Cardiac muscle cell (in vitro differentiated cells and primary cell): Measurements from ENCODE around the gene FAM184B. TPM values are rescaled to one million over a fixed set of nuclear protein-coding genes. Genes with fewer than 3 reads are reported as not detected.

Experiments used
- DNase-seq, 2 donors: peaks; one replicate each; pipeline versions ENCODE4 v3.0.0 to v3.0.0-alpha.2; 2010 to 2017; ENCODE audit warnings: low read depth in 1 of 2, low spot score in 1 of 2
- H3K27ac ChIP-seq: fragments of 200-600 bp; sonication (generic); 2 replicates; pipeline ENCODE4 v1.5.1; 2016
- H3K27me3 ChIP-seq: fragments of 200-600 bp; sonication (generic); 2 replicates; pipeline ENCODE4 v1.6.0; 2016; ENCODE audit warnings: control low read depth
- H3K36me3 ChIP-seq: fragments of 200-600 bp; sonication (generic); 2 replicates; pipeline ENCODE4 v1.5.1; 2016; ENCODE audit warnings: control low read depth
- H3K4me1 ChIP-seq: fragments of 200-600 bp; sonication (generic); 2 replicates; pipeline ENCODE4 v1.8.1; 2017; ENCODE audit warnings: low read depth, mild to moderate bottlenecking, mixed run types
- H3K4me3 ChIP-seq: fragments of 200-600 bp; sonication (generic); 2 replicates; pipeline ENCODE4 v1.5.1; 2016; ENCODE audit warnings: mild to moderate bottlenecking
- H3K9me3 ChIP-seq: fragments of 200-600 bp; sonication (generic); 2 replicates; pipeline ENCODE4 v1.5.1; 2017; ENCODE audit warnings: low read depth, mild to moderate bottlenecking, control low read depth
- polyA plus RNA-seq: library from polyadenylated mRNA; unstranded; fragments of >200 nt; fragmentation: Nextera tagmentation; extraction: Ambion mirVana; gene quantifications from 2 replicates; pipeline ENCODE4 v1.2.1, GENCODE V29; 2016
- total RNA-seq: library from RNA; depleted of rRNA; stranded (reverse); fragments of >200 nt; gene quantifications from 2 replicates; pipeline ENCODE4 v1.2.3, GENCODE V29; 2016
- TF ChIP-seq, protein P1 (sequence below): IDR thresholded peaks from 2 replicates; pipeline ENCODE4 v1.5.1; 2012; ENCODE audit warnings: low read depth, mild to moderate bottlenecking, low read length

FAM184B gene
- total and polyA plus RNA-seq, 2 experiments from 2014 or later = not detected

DNA sequence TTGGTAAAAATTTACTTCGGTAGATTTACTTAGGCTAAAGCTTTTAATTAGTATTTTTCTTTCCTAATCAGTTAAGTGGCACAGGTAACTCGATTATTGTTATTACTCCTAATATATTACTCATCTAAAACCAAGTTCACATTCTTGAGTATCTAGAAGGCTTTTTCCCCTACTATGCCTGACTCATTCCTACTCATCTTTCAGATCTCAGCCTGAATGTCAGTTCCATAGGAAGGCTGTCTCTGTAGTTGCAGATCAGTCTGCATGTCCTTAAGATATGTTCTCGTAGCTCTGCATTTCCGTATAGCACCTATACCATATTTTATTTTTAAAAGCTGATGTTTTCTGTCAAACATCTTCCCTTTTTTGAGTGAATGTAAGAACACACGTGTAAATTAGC is 5.9 kb upstream of the FAM184B start:
- Histone ChIP-seq H3K4me1 (no peaks in the 10 kb centered on the region), H3K27ac (no peak overlapping the region), H3K4me3 (no peak overlapping the region), H3K9me3 (no peaks in the 10 kb centered on the region), H3K36me3 (no peaks in the 10 kb centered on the region), H3K27me3 (peaks cover 19% of the 10 kb centered on the region)
- DNase-seq = no peak
- TF ChIP-seq, protein P1, sequence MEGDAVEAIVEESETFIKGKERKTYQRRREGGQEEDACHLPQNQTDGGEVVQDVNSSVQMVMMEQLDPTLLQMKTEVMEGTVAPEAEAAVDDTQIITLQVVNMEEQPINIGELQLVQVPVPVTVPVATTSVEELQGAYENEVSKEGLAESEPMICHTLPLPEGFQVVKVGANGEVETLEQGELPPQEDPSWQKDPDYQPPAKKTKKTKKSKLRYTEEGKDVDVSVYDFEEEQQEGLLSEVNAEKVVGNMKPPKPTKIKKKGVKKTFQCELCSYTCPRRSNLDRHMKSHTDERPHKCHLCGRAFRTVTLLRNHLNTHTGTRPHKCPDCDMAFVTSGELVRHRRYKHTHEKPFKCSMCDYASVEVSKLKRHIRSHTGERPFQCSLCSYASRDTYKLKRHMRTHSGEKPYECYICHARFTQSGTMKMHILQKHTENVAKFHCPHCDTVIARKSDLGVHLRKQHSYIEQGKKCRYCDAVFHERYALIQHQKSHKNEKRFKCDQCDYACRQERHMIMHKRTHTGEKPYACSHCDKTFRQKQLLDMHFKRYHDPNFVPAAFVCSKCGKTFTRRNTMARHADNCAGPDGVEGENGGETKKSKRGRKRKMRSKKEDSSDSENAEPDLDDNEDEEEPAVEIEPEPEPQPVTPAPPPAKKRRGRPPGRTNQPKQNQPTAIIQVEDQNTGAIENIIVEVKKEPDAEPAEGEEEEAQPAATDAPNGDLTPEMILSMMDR = no peak

DNA sequence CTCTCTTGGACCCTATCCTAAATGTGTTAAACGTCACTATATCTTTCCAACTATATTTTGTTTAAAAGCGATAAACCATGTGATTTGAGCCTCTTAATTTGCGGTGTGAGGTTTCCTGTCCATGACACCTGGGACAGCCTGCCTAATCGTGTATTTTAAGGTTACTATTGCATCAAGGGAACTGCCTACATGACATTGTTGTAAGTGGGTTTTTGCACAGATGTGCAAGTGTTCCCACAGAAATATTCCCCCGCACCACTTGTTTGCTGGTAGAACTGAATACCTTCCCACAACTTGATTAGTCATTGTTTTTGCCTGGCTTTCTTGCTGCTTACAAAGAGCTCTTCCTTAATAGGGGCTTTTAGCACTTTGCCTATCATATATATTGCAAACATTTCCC is 5.1 kb upstream of the FAM184B start:
- Histone ChIP-seq H3K4me1 (no peaks in the 10 kb centered on the region), H3K36me3 (no peaks in the 10 kb centered on the region), H3K27me3 (peaks cover 27% of the 10 kb centered on the region), H3K27ac (no peak overlapping the region), H3K9me3 (no peaks in the 10 kb centered on the region), H3K4me3 (no peak overlapping the region)
- TF ChIP-seq, protein P1 = no peak
- DNase-seq = no peak

DNA sequence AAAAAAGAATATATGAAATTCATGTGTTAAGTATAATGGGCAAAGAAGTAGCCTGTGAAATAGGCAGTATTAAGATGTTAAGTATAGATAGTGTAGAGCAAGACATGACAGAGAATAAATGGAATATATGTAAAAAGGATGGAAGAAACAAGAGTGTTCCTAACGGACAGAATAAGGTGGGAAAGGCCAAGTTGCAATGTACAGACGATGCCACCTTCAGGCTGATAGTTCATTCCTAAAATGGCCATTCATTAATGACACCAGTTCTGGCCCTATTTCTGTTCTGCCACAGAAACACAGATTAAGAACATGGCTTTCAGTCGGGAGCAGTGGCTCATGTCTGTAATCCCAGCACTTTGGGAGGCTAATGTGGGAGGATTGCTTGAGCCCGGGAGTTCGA is 4.4 kb upstream of the FAM184B start:
- Histone ChIP-seq H3K36me3 (no peaks in the 10 kb centered on the region), H3K4me3 (no peak overlapping the region), H3K27ac (no peak overlapping the region), H3K4me1 (no peaks in the 10 kb centered on the region), H3K9me3 (no peaks in the 10 kb centered on the region), H3K27me3 (peaks cover 34% of the 10 kb centered on the region)
- DNase-seq = no peak
- TF ChIP-seq, protein P1 = no peak

DNA sequence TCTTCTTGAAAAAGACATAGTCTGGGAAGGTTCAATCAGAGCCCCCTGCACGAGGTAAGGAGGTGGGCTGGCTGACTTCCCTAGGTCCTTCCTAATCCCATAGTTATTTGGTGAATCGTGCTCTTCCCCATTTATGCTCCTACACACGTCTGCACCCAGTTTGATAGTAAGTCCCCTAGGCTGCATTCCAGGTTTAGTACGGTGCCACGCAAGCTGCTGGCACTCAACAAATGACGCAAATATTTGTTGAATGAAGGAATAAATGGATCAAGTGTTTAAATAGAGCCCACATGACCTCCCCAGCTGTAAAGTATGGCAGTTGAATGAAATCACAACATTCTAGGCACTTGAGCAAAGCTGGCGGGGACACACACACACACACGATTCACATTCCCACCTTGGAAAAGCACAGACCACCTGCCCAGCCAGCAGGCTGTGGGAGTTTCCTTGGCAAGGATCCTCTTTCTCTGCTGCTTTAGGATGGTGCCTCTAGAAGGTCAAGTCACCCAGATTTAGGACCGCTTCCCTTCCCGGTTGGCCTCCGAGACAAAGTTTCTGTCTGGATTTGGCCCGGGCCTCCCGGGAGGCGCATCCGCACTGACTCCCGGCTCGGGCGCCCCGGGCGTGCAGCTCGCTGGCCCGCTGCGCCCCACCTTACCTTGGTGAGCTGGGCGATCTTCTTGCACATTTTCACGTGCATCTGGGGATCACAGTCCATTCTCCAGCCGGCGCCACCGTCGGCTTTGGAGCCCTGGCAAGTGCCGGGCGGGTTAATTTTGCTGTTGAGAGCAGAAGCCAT is 721 bp downstream of the FAM184B start:
- Histone ChIP-seq H3K27me3 (peaks cover 66% of the 10 kb centered on the region), H3K4me3 (peak overlapping the region; percentile 29), H3K9me3 (no peaks in the 10 kb centered on the region), H3K27ac (no peak overlapping the region), H3K36me3 (no peaks in the 10 kb centered on the region), H3K4me1 (no peaks in the 10 kb centered on the region)
- TF ChIP-seq, protein P1 = no peak
- DNase-seq = peak in 1 of 2 donors; percentile 23

DNA sequence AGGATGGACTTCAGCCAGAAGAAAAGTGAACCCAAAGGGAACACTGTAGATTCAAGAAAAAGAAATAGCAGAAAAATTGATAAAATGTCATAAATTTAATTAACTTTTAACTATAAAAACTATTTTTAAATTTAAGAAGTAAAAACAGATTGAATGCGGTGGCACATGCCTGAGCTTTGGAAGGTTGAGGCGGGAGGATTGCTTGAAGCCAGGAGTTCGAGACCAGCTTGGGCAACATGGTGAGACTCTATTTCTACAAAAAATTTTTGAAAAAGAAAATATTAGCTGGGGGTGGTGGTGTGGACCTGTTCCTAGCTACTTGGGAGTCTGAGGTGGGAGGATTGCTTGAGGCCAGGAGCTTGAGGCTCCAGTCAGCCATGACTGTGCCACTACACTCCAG is 3.0 kb downstream of the FAM184B start:
- TF ChIP-seq, protein P1 = no peak
- H3K4me3 ChIP-seq = no peak overlapping the region
- no peaks in the 10 kb centered on the region for H3K36me3 ChIP-seq
- no peak overlapping the region for H3K27ac ChIP-seq
- no peaks in the 10 kb centered on the region for H3K4me1 ChIP-seq
- no peaks in the 10 kb centered on the region for H3K9me3 ChIP-seq
- DNase-seq = no peak
- peaks cover 58% of the 10 kb centered on the region for H3K27me3 ChIP-seq
